Measurements from ENCODE around the gene FAM89B.

DNA sequence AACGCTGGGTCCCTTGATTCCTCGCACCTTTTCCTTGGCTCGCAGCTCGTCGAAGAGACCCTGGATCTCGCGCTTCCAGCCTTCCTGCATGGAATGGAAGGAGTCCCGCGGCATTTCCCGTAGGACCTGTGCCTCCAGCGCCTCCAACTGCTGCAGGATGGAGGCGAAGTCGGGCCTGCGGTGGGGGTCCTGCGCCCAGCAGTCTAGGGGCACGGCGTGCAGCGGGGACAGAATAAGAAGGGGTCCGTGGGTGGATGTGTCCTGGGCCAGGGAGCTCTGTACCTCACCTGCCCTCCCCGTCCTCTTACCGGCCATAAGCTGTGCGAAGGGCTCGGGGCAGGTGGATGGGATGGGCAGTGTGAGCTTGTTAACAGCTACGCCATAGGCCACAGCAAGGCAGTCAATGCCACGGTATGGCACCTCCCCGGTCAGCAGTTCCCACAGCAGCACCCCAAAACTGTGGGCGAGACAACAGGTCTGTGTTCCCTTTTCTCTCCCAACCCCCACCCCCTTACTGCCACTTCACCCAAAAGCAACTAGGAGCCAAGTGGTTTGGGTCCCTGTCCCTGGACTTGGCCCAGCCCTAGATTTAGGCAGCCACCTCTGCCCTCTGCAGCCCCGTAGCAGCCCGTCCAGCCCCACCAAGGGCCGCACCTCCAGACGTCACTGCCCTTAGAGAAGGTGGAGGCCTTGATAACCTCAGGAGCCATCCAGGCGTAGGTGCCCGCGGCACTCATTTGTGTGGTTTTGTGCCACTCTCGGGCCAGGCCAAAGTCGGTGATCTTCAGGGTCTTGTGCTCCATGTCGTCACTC, 35.5 kb downstream of the FAM89B start:
- TF ChIP-seq, protein P1, sequence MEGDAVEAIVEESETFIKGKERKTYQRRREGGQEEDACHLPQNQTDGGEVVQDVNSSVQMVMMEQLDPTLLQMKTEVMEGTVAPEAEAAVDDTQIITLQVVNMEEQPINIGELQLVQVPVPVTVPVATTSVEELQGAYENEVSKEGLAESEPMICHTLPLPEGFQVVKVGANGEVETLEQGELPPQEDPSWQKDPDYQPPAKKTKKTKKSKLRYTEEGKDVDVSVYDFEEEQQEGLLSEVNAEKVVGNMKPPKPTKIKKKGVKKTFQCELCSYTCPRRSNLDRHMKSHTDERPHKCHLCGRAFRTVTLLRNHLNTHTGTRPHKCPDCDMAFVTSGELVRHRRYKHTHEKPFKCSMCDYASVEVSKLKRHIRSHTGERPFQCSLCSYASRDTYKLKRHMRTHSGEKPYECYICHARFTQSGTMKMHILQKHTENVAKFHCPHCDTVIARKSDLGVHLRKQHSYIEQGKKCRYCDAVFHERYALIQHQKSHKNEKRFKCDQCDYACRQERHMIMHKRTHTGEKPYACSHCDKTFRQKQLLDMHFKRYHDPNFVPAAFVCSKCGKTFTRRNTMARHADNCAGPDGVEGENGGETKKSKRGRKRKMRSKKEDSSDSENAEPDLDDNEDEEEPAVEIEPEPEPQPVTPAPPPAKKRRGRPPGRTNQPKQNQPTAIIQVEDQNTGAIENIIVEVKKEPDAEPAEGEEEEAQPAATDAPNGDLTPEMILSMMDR (IDR thresholded peaks at IDR 0.05; ENCODE audit: poor library complexity, severe bottlenecking), result no peak
- no peak for TF ChIP-seq EZH2 (IDR thresholded peaks at IDR 0.05; ENCODE audit: borderline replicate concordance, insufficient read depth, low read length, poor library complexity, severe bottlenecking)
- TF ChIP-seq MXI1 (conservative IDR thresholded peaks at IDR 0.05; ENCODE audit: poor library complexity, severe bottlenecking), result no peak

All from neural cell (in vitro differentiated cells).